ENCODE results near the gene CCDC192. TPM values are rescaled to one million over a fixed set of nuclear protein-coding genes. Genes with fewer than 3 reads are reported as not detected.
A peak's percentile ranks its signal among the peaks of the same experiment; 100 is the strongest.
"Not testable (repeated sequence)": the region's sequence is repeated elsewhere in the genome, so short reads cannot be mapped to it uniquely, and the experiment has no call there.

Gene CCDC192
- total RNA-seq, 2 experiments from 2014 or later = not detected

DNA sequence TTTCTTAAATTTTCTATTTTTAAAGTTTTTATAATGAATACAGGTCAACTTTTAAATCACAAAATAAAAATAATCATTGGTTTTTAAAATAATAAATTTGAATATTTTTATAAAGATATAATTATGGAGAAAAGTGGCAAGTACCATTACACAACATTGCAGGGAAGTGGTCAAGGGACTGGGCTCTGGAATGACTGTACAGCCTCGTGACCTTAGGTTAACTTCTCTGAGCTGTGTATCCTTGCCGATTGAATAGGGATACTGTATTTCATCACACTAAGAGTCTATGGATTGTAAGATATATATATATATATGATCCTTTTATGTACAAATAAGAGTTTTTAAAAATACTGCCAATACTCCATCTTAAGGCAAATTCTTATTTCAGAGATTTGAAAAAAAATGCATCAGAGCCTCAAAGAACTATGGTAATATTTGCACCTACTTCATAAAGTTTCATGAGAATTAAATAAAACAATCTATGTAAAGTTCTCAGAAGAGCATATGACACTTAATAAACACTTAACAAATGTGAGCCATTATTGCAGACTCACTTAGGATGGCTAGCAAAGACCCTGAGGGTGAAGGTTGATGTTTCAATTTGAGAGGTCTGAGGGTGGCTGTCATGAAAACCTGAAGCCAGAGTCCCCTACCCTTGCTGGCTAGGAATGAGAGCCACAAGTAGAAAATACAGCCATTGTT is 136.5 kb downstream of the CCDC192 start:
- no peaks in the 10 kb centered on the region for H3K9me3 Mint-ChIP-seq (ENCODE audit: low read depth)
- no peaks in the 10 kb centered on the region for H3K4me1 Mint-ChIP-seq
- intact Hi-C loops (cut with DNase I, micrococcal nuclease) = no loop called here
- no peaks in the 10 kb centered on the region for H3K36me3 Mint-ChIP-seq (ENCODE audit: low read depth)
- DNase-seq (no peak), ATAC-seq (no peak)
- H3K4me3 Mint-ChIP-seq = no peak overlapping the region
- ChIA-PET POLR2A (no interaction called here), CTCF (interaction anchor here (1.1 kb wide), 1 partner anchor 26 kb away, joined by 3 read pairs; no protein-coding TSS in a partner anchor)
- peaks cover 3% of the 10 kb centered on the region for H3K27me3 Mint-ChIP-seq
- H3K27ac Mint-ChIP-seq = no peak overlapping the region

DNA sequence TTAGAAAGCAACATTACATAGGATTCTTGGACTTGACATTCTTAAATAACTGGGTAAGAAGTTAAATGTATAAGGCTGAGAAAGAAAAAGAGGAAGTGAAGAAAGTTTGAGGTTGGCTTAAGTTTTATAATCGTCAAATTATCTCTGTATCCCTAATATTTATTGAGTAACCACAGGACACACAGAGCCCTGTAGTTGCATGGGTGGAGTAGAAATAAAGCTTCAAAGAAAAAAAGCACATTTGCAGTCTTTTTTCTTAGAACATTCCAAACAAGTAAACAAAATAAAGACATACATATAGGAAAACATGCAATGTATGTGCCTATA is 137.0 kb downstream of the CCDC192 start:
- no peak for DNase-seq
- CTCF ChIA-PET = interaction anchor here (1.1 kb wide), 1 partner anchor 27 kb away, joined by 3 read pairs; no protein-coding TSS in a partner anchor
- Mint-ChIP-seq H3K4me3 (no peak overlapping the region), H3K9me3 (ENCODE audit: low read depth) (no peaks in the 10 kb centered on the region), H3K36me3 (ENCODE audit: low read depth) (no peaks in the 10 kb centered on the region), H3K27me3 (peaks cover 3% of the 10 kb centered on the region), H3K4me1 (no peaks in the 10 kb centered on the region), H3K27ac (no peak overlapping the region)
- POLR2A ChIA-PET = no interaction called here
- intact Hi-C loops (cut with DNase I, micrococcal nuclease) = no loop called here
- ATAC-seq = no peak

DNA sequence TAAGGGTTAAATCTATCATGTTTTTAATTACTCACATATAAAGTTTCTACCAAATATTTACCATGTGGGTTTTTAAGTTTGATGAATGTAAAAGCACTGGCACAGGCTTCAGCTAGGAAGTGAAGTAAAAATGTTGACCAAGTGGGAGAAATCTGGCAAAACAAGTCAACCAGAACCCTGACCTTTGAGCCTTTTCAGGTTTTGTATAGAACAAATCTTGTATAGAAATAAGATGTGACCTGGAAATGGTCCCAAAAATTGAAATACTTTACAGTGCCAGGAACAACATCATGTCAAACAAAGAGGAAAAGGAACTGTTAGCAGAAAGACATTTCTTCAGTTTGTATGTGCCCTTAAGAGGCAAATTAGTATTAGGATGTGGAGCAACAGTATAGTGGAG is 137.6 kb downstream of the CCDC192 start:
- H3K9me3 Mint-ChIP-seq (ENCODE audit: low read depth) = no peaks in the 10 kb centered on the region
- ChIA-PET CTCF (interaction anchor here (1.1 kb wide), 1 partner anchor 28 kb away, joined by 3 read pairs; no protein-coding TSS in a partner anchor), POLR2A (no interaction called here)
- no peak overlapping the region for H3K27ac Mint-ChIP-seq
- H3K27me3 Mint-ChIP-seq = no peaks in the 10 kb centered on the region
- no peak overlapping the region for H3K4me3 Mint-ChIP-seq
- DNase-seq (no peak), ATAC-seq (no peak)
- no peaks in the 10 kb centered on the region for H3K4me1 Mint-ChIP-seq
- intact Hi-C loops (cut with DNase I, micrococcal nuclease) = no loop called here
- no peaks in the 10 kb centered on the region for H3K36me3 Mint-ChIP-seq (ENCODE audit: low read depth)

GRCh38 chr5:127844581-127845021 is 141.4 kb downstream of the CCDC192 start:
- Mint-ChIP-seq H3K27ac (no peak overlapping the region), H3K4me3 (no peak overlapping the region), H3K36me3 (ENCODE audit: low read depth) (no peaks in the 10 kb centered on the region), H3K4me1 (no peaks in the 10 kb centered on the region), H3K27me3 (no peaks in the 10 kb centered on the region), H3K9me3 (ENCODE audit: low read depth) (no peaks in the 10 kb centered on the region)
- ChIA-PET POLR2A (interaction anchor here (0.7 kb wide), 1 partner anchor 44 kb away, joined by 3 read pairs; no protein-coding TSS in a partner anchor), CTCF (no interaction called here)
- DNase-seq (no peak), ATAC-seq (no peak)
- intact Hi-C loops (cut with DNase I, micrococcal nuclease) = no loop called here

- intact Hi-C loops (cut with DNase I, micrococcal nuclease) = no loop called here
- H3K36me3 Mint-ChIP-seq (ENCODE audit: low read depth) = no peaks in the 10 kb centered on the region
Measured at GRCh38 chr5:127846884-127847283, 143.7 kb downstream of the CCDC192 start.

DNA sequence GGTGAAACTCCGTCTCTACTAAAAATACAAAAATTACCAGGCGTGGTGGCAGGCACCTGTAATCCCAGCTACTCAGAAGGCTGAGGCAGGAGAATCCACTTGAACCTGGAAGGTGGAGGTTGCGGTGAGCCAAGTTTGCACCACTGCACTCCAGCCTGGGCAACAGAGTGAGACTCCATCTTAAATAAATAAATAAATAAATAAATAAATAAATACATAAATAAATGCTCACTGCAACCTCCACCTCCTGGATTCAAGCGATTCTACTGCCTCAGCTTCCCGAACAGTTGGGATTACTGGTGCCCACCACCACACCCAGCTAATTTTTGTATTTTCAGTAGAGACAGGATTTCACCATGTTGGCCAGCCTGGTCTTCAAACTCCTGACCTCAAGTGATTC is 144.4 kb downstream of the CCDC192 start:
- H3K27me3 Mint-ChIP-seq; H3K4me3 Mint-ChIP-seq; H3K36me3 Mint-ChIP-seq (ENCODE audit: low read depth); intact Hi-C loops (cut with DNase I, micrococcal nuclease); DNase-seq; H3K9me3 Mint-ChIP-seq (ENCODE audit: low read depth); H3K27ac Mint-ChIP-seq; ATAC-seq; POLR2A ChIA-PET; H3K4me1 Mint-ChIP-seq: not testable (repeated sequence)
- CTCF ChIA-PET = interaction anchor here (1.3 kb wide), 1 partner anchor 10 kb away, joined by 4 read pairs; no protein-coding TSS in a partner anchor

More at GRCh38 chr5:127846884-127847283, 143.7 kb downstream of the CCDC192 start:
- POLR2A ChIA-PET = no interaction called here
- CTCF ChIA-PET = interaction anchor here (1.3 kb wide), 1 partner anchor 10 kb away, joined by 4 read pairs; no protein-coding TSS in a partner anchor
- Mint-ChIP-seq H3K4me3 (no peak overlapping the region), H3K4me1 (no peaks in the 10 kb centered on the region), H3K9me3 (ENCODE audit: low read depth) (no peaks in the 10 kb centered on the region), H3K27me3 (no peaks in the 10 kb centered on the region), H3K27ac (no peak overlapping the region)
- DNase-seq = no peak
- ATAC-seq = no peak

GRCh38 chr5:127848098-127848497 is 144.9 kb downstream of the CCDC192 start:
- no peaks in the 10 kb centered on the region for H3K9me3 Mint-ChIP-seq (ENCODE audit: low read depth)
- H3K27me3 Mint-ChIP-seq = no peaks in the 10 kb centered on the region
- no peaks in the 10 kb centered on the region for H3K4me1 Mint-ChIP-seq
- no peaks in the 10 kb centered on the region for H3K36me3 Mint-ChIP-seq (ENCODE audit: low read depth)
- ChIA-PET POLR2A (no interaction called here), CTCF (interaction anchor here (1.3 kb wide), 1 partner anchor 9 kb away, joined by 4 read pairs; no protein-coding TSS in a partner anchor)
- H3K4me3 Mint-ChIP-seq = no peak overlapping the region
- DNase-seq (no peak), ATAC-seq (no peak)
- H3K27ac Mint-ChIP-seq = no peak overlapping the region
- intact Hi-C loops (cut with DNase I, micrococcal nuclease) = no loop called here

GRCh38 chr5:127849408-127849807 is 146.2 kb downstream of the CCDC192 start:
- intact Hi-C loops (cut with DNase I, micrococcal nuclease) = no loop called here
- Mint-ChIP-seq H3K27me3 (no peaks in the 10 kb centered on the region), H3K4me1 (no peaks in the 10 kb centered on the region), H3K9me3 (ENCODE audit: low read depth) (no peaks in the 10 kb centered on the region), H3K36me3 (ENCODE audit: low read depth) (no peaks in the 10 kb centered on the region), H3K4me3 (no peak overlapping the region), H3K27ac (no peak overlapping the region)
- ChIA-PET CTCF (no interaction called here), POLR2A (no interaction called here)
- no peak for DNase-seq
- ATAC-seq = no peak

- CTCF ChIA-PET = no interaction called here
- Mint-ChIP-seq H3K4me1 (no peaks in the 10 kb centered on the region), H3K4me3 (no peak overlapping the region), H3K9me3 (ENCODE audit: low read depth) (no peaks in the 10 kb centered on the region), H3K36me3 (ENCODE audit: low read depth) (no peaks in the 10 kb centered on the region), H3K27ac (no peak overlapping the region), H3K27me3 (no peaks in the 10 kb centered on the region)
- intact Hi-C loops (cut with DNase I, micrococcal nuclease) = no loop called here
- POLR2A ChIA-PET = no interaction called here
- no peak for DNase-seq
- ATAC-seq = no peak
Measured at GRCh38 chr5:127849891-127850290, 146.7 kb downstream of the CCDC192 start.

- Mint-ChIP-seq H3K4me1 (no peaks in the 10 kb centered on the region), H3K4me3 (no peak overlapping the region), H3K36me3 (ENCODE audit: low read depth) (no peaks in the 10 kb centered on the region), H3K27ac (no peak overlapping the region), H3K9me3 (ENCODE audit: low read depth) (no peaks in the 10 kb centered on the region), H3K27me3 (no peaks in the 10 kb centered on the region)
- POLR2A ChIA-PET = no interaction called here
- intact Hi-C loops (cut with DNase I, micrococcal nuclease) = no loop called here
- ATAC-seq (no peak), DNase-seq (no peak)
- CTCF ChIA-PET = interaction anchor here (0.6 kb wide), 1 partner anchor 12 kb away, joined by 4 read pairs; no protein-coding TSS in a partner anchor
Measured at GRCh38 chr5:127851964-127852363, 148.8 kb downstream of the CCDC192 start.

- POLR2A ChIA-PET = no interaction called here
Measured at GRCh38 chr5:127854520-127854919, 151.3 kb downstream of the CCDC192 start.

GRCh38 chr5:127856292-127856691 is 153.1 kb downstream of the CCDC192 start:
- Mint-ChIP-seq H3K27ac (no peak overlapping the region), H3K9me3 (ENCODE audit: low read depth) (no peaks in the 10 kb centered on the region), H3K27me3 (peaks cover 4% of the 10 kb centered on the region), H3K4me3 (no peak overlapping the region), H3K36me3 (ENCODE audit: low read depth) (no peaks in the 10 kb centered on the region), H3K4me1 (no peaks in the 10 kb centered on the region)
- CTCF ChIA-PET = interaction anchor here (1.5 kb wide), 1 partner anchor 10 kb away, joined by 5 read pairs; no protein-coding TSS in a partner anchor
- POLR2A ChIA-PET = no interaction called here
- DNase-seq (no peak), ATAC-seq (peak; percentile 60)
- intact Hi-C loops (cut with DNase I, micrococcal nuclease) = no loop called here

More at GRCh38 chr5:127854520-127854919, 151.3 kb downstream of the CCDC192 start:
- Mint-ChIP-seq H3K27ac (no peak overlapping the region), H3K4me1 (no peaks in the 10 kb centered on the region), H3K36me3 (ENCODE audit: low read depth) (no peaks in the 10 kb centered on the region), H3K9me3 (ENCODE audit: low read depth) (no peaks in the 10 kb centered on the region), H3K27me3 (peaks cover 1% of the 10 kb centered on the region), H3K4me3 (no peak overlapping the region)
- intact Hi-C loops (cut with DNase I, micrococcal nuclease) = no loop called here
- no peak for DNase-seq
- CTCF ChIA-PET = no interaction called here
- ATAC-seq = no peak

Data from activated CD4-positive, alpha-beta T cell treated with anti-CD3 and anti-CD28 coated beads for 36 hours (primary cell).